Gastroesophageal sphincter (tissue), 3 donors: ENCODE measurements around the gene SDR39U1.

Experiments
- CTCF ChIP-seq, 4 experiments: fragments of 200-600 bp in 2 of 4; fragments of 450-650 bp in 2 of 4; sonication (generic) in 1 of 4; IDR thresholded peaks; one replicate each; pipeline ENCODE4 v1.5.1; 2017 to 2019; ENCODE audit warnings: antibody characterized with exemption in 4 of 4, mild to moderate bottlenecking in 2 of 4, moderate library complexity in 2 of 4
- EP300 ChIP-seq: sonication (generic); formaldehyde crosslinking; IDR thresholded peaks from one replicate; pipeline ENCODE4 v1.6.1; 2017; ENCODE audit warnings: antibody characterized with exemption, mild to moderate bottlenecking
- POLR2A ChIP-seq, 2 donors: fragments of 450-650 bp; IDR thresholded peaks; one replicate each; pipeline ENCODE4 v1.6.1; 2017; ENCODE audit warnings: antibody characterized with exemption in 2 of 2, mild to moderate bottlenecking in 2 of 2, moderate library complexity in 1 of 2
- POLR2AphosphoS5 ChIP-seq: sonication (generic); formaldehyde crosslinking; IDR thresholded peaks from one replicate; pipeline ENCODE4 v1.6.1; 2017; ENCODE audit warnings: antibody characterized with exemption

GRCh38 chr14:24397639-24398292 is 44.8 kb downstream of the SDR39U1 start:
- no peak for TF ChIP-seq POLR2A (IDR thresholded peaks at IDR 0.05)
- TF ChIP-seq CTCF (IDR thresholded peaks at IDR 0.05), result no peak
- no peak for TF ChIP-seq EP300
- no peak for TF ChIP-seq POLR2AphosphoS5
